22Rv1 (cell line): ENCODE data around the gene CLK4.

ENCODE experiments used
- ZFX ChIP-seq: fragments of 450-650 bp; IDR thresholded peaks from 2 replicates; pipeline ENCODE4 v1.6.1; 2017; ENCODE audit warnings: antibody characterized with exemption, borderline replicate concordance
- TF ChIP-seq, protein P1 (sequence below): fragments of 450-650 bp; IDR thresholded peaks from 2 replicates; pipeline ENCODE4 v1.5.1; 2017; ENCODE audit warnings: mild to moderate bottlenecking

GRCh38 chr5:178668579-178668978 lies 41.7 kb upstream of the CLK4 start:
- TF ChIP-seq, protein P1, sequence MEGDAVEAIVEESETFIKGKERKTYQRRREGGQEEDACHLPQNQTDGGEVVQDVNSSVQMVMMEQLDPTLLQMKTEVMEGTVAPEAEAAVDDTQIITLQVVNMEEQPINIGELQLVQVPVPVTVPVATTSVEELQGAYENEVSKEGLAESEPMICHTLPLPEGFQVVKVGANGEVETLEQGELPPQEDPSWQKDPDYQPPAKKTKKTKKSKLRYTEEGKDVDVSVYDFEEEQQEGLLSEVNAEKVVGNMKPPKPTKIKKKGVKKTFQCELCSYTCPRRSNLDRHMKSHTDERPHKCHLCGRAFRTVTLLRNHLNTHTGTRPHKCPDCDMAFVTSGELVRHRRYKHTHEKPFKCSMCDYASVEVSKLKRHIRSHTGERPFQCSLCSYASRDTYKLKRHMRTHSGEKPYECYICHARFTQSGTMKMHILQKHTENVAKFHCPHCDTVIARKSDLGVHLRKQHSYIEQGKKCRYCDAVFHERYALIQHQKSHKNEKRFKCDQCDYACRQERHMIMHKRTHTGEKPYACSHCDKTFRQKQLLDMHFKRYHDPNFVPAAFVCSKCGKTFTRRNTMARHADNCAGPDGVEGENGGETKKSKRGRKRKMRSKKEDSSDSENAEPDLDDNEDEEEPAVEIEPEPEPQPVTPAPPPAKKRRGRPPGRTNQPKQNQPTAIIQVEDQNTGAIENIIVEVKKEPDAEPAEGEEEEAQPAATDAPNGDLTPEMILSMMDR = no peak
- TF ChIP-seq ZFX = no peak
